Testis (tissue), 2 donors: ENCODE measurements around the gene SLC23A2.
"Not testable (repeated sequence)": the region's sequence is repeated elsewhere in the genome, so short reads cannot be mapped to it uniquely, and the experiment has no call there.

Experiments
- CTCF ChIP-seq, 3 experiments: fragments of 450-650 bp in 2 of 3; fragments of 200-600 bp in 1 of 3; sonication (generic) in 1 of 3; IDR thresholded peaks; one replicate each; pipeline ENCODE4 v1.5.1; 2016 to 2019; ENCODE audit warnings: antibody characterized with exemption in 3 of 3, mild to moderate bottlenecking in 2 of 3, moderate library complexity in 1 of 3
- POLR2A ChIP-seq: fragments of 450-650 bp; IDR thresholded peaks from one replicate; pipeline ENCODE4 v1.6.1; 2017; ENCODE audit warnings: antibody characterized with exemption, mild to moderate bottlenecking, moderate library complexity

GRCh38 chr20:4878099-4878498 is 123.2 kb downstream of the SLC23A2 start:
- TF ChIP-seq CTCF (IDR thresholded peaks at IDR 0.05); POLR2A: not testable (repeated sequence)
